ENCODE results near the gene SCPEP1.
"Not testable (repeated sequence)": the region's sequence is repeated elsewhere in the genome, so short reads cannot be mapped to it uniquely, and the experiment has no call there.

DNA sequence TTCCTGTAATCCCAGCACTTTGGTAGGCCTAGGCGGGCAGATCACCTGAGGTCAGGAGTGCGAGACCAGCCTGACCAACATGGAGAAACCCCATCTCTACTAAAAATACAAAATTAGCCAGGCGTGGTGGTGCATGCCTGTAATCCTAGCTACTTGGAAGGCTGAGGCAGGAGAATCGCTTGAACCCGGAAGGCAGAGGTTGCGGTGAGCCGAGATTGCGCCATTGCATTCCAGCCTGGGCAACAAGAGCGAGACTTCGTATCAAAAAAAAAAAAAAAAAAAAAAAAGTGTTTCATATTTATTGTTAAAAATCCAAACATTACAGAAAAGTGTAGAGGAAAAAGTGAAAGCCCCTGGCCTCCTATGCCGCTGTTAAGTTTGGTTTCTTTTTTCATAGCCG is 2.6 kb downstream of the SCPEP1 start:
- TF ChIP-seq, protein P1, sequence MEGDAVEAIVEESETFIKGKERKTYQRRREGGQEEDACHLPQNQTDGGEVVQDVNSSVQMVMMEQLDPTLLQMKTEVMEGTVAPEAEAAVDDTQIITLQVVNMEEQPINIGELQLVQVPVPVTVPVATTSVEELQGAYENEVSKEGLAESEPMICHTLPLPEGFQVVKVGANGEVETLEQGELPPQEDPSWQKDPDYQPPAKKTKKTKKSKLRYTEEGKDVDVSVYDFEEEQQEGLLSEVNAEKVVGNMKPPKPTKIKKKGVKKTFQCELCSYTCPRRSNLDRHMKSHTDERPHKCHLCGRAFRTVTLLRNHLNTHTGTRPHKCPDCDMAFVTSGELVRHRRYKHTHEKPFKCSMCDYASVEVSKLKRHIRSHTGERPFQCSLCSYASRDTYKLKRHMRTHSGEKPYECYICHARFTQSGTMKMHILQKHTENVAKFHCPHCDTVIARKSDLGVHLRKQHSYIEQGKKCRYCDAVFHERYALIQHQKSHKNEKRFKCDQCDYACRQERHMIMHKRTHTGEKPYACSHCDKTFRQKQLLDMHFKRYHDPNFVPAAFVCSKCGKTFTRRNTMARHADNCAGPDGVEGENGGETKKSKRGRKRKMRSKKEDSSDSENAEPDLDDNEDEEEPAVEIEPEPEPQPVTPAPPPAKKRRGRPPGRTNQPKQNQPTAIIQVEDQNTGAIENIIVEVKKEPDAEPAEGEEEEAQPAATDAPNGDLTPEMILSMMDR (conservative IDR thresholded peaks at IDR 0.05 in 1 of 2, IDR thresholded peaks at IDR 0.05 in 1 of 2; ENCODE audit: extremely low read depth in 1 of 2, insufficient read depth in 1 of 2, low read depth in 1 of 2, low read length in 2 of 2) = not testable (repeated sequence)
- TF ChIP-seq EZH2 (IDR thresholded peaks at IDR 0.05; ENCODE audit: borderline replicate concordance, low read length) = not testable (repeated sequence)
